Endodermal cell (in vitro differentiated cells): ENCODE data around the gene KCNN3. TPM values are rescaled to one million over a fixed set of nuclear protein-coding genes. Genes with fewer than 3 reads are reported as not detected.
A peak's percentile ranks its signal among the peaks of the same experiment; 100 is the strongest.

Source experiments
- DNase-seq: peaks from one replicate; pipeline ENCODE4 v3.0.0-alpha.2; 2017
- H3K27ac ChIP-seq: 2 replicates; pipeline ENCODE4 v1.5.1; 2013; ENCODE audit warnings: mild to moderate bottlenecking, low read depth, low read length, moderate library complexity
- H3K27me3 ChIP-seq: 2 replicates; pipeline ENCODE4 v1.6.1; 2013; ENCODE audit warnings: mild to moderate bottlenecking, low read length, moderate library complexity; ENCODE audit not compliant: insufficient read depth, control insufficient read depth, poor library complexity, severe bottlenecking
- H3K36me3 ChIP-seq: 2 replicates; pipeline ENCODE4 v1.7.0; 2013; ENCODE audit warnings: mild to moderate bottlenecking, low read length, moderate library complexity; ENCODE audit not compliant: control insufficient read depth, insufficient read depth
- H3K4me1 ChIP-seq: one replicate; pipeline ENCODE4 v1.7.0; 2013; ENCODE audit warnings: low read length; ENCODE audit not compliant: control insufficient read depth, insufficient read depth
- H3K4me3 ChIP-seq: 2 replicates; pipeline ENCODE4 v1.5.1; 2013; ENCODE audit warnings: mild to moderate bottlenecking, low read length, moderate library complexity
- H3K9ac ChIP-seq: 2 replicates; pipeline ENCODE4 v1.6.1; 2013; ENCODE audit warnings: mild to moderate bottlenecking, low read length, moderate library complexity; ENCODE audit not compliant: poor library complexity, severe bottlenecking; ENCODE audit errors: extremely low read depth
- H3K9me3 ChIP-seq: 2 replicates; pipeline ENCODE4 v1.6.1; 2013; ENCODE audit warnings: mild to moderate bottlenecking, low read length, moderate library complexity; ENCODE audit not compliant: control insufficient read depth
- H3K27ac Mint-ChIP-seq: 2 replicates; pipeline ENCODE4 v1.8.0; 2020; ENCODE audit warnings: mixed read lengths
- H3K27me3 Mint-ChIP-seq: 2 replicates; pipeline ENCODE4 v1.8.0; 2021; ENCODE audit warnings: mild to moderate bottlenecking, mixed read lengths; ENCODE audit not compliant: insufficient read depth
- H3K36me3 Mint-ChIP-seq: 2 replicates; pipeline ENCODE4 v1.8.0; 2020; ENCODE audit warnings: low read depth, mixed read lengths
- H3K4me1 Mint-ChIP-seq: 2 replicates; pipeline ENCODE4 v1.8.0; 2020; ENCODE audit warnings: mixed read lengths
- H3K4me3 Mint-ChIP-seq: 2 replicates; pipeline ENCODE4 v1.8.0; 2020; ENCODE audit warnings: mild to moderate bottlenecking, moderate library complexity, mixed read lengths
- H3K9me3 Mint-ChIP-seq: 2 replicates; pipeline ENCODE4 v1.8.0; 2020; ENCODE audit warnings: mild to moderate bottlenecking, mixed read lengths
- CTCF ChIP-seq: fragments of 200-600 bp; sonication (generic); conservative IDR thresholded peaks from 2 replicates; pipeline ENCODE4 v1.5.0; 2021; ENCODE audit warnings: antibody characterized with exemption, mild to moderate bottlenecking
- WGBS, 2 experiments: methylation state at CpG; one replicate each; pipeline versions ENCODE4 v1.1.5 to v1.1.7; 2013; ENCODE audit warnings: missing lambda C conversion rate in 2 of 2, mixed read lengths in 1 of 2; ENCODE audit not compliant: insufficient coverage in 1 of 2, insufficient read length in 1 of 2; 5-methylcytosine and 5-hydroxymethylcytosine counted together
- total RNA-seq, 2 donors: library from RNA; stranded (reverse); fragmentation: NEBNext Ultra II Directional in 1 of 2; extraction: Animal tissue kit (Norgen Biotek cat#: 25700) in 1 of 2; gene quantifications; 2 replicates in 1 of 2; 3 replicates in 1 of 2; pipeline ENCODE4 v1.2.1, GENCODE V29; 2021

KCNN3 gene
- total RNA-seq, 2 donors from 2014 or later: 0.57 to 0.75 TPM

GRCh38 chr1:154884869-154885701 lies 15.0 kb upstream of the KCNN3 start:
- Histone ChIP-seq H3K36me3 (no peaks in the 10 kb centered on the region), H3K9ac (no peak overlapping the region), H3K4me3 (no peak overlapping the region), H3K27ac (no peak overlapping the region), H3K9me3 (no peaks in the 10 kb centered on the region), H3K4me1 (peaks cover 3% of the 10 kb centered on the region), H3K27me3 (no peaks in the 10 kb centered on the region)
- no peaks in the 10 kb centered on the region for H3K36me3 Mint-ChIP-seq
- DNase-seq: peak; percentile 5
- no peak for TF ChIP-seq CTCF
- H3K4me3 Mint-ChIP-seq: no peak overlapping the region
- H3K9me3 Mint-ChIP-seq: no peaks in the 10 kb centered on the region
- H3K27ac Mint-ChIP-seq: no peak overlapping the region
- H3K27me3 Mint-ChIP-seq: peaks cover 9% of the 10 kb centered on the region
- H3K4me1 Mint-ChIP-seq: no peaks in the 10 kb centered on the region
- 93 to 94% methylated on average over 5 to 6 of the region's 6 CpGs for WGBS, 2 experiments

- Mint-ChIP-seq H3K4me1 (no peaks in the 10 kb centered on the region), H3K4me3 (no peak overlapping the region), H3K27me3 (peaks cover 6% of the 10 kb centered on the region), H3K36me3 (no peaks in the 10 kb centered on the region), H3K27ac (no peak overlapping the region), H3K9me3 (no peaks in the 10 kb centered on the region)
- Histone ChIP-seq H3K9me3 (no peaks in the 10 kb centered on the region), H3K36me3 (no peaks in the 10 kb centered on the region), H3K9ac (no peak overlapping the region), H3K4me3 (no peak overlapping the region), H3K27ac (no peak overlapping the region), H3K27me3 (no peaks in the 10 kb centered on the region), H3K4me1 (peaks cover 3% of the 10 kb centered on the region)
- TF ChIP-seq CTCF: no peak
- peak; percentile 33 for DNase-seq
- 86 to 94% methylated on average over 7 to 15 of the region's 15 CpGs for WGBS, 2 experiments
Observed at GRCh38 chr1:154883919-154884868, 14.1 kb upstream of the KCNN3 start.

DNA sequence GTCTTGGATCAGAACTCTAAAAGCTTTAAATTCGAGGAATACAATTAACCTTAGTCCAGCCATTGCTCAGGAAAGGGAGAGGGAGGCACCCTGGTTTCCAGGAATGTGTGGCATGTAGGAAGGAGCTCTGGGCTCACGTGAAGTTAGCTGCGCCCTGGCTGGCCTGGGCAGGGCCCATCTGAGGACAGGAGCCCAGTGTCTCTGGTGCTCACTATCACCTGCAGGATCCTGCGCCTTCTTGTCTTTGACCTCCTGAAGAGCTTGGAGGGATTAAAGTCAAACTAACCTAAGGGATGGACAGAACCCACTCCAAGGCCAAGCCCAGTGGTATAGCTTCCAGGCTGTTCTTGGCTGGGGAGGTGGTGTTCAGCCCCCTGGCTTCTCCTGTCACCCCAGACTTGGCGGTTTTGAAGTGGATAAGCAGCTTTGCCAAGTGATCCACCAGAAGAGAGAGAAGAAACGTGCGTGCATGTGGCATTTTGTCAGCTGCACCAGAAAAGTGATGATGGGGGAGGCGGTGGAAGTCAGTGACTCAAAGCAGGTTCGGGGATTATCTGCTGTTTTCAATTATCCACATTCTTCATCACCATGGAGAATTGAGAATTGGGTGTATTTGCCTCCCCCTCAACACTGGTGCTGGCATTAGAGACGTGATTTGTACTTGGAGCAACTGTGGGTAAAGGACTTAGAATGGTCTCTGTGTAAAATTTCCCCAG lies 11.9 kb upstream of the KCNN3 start:
- Mint-ChIP-seq H3K27me3 (no peaks in the 10 kb centered on the region), H3K9me3 (no peaks in the 10 kb centered on the region), H3K4me3 (no peak overlapping the region), H3K4me1 (peaks cover 5% of the 10 kb centered on the region), H3K27ac (no peak overlapping the region), H3K36me3 (no peaks in the 10 kb centered on the region)
- H3K4me1 ChIP-seq: peaks cover 3% of the 10 kb centered on the region
- DNase-seq: peak; percentile 68
- H3K9me3 ChIP-seq: no peaks in the 10 kb centered on the region
- no peak overlapping the region for H3K9ac ChIP-seq
- WGBS, 2 experiments: 89 to 97% methylated on average over 4 to 9 of the region's 10 CpGs
- H3K4me3 ChIP-seq: no peak overlapping the region
- no peak overlapping the region for H3K27ac ChIP-seq
- no peak for TF ChIP-seq CTCF
- H3K27me3 ChIP-seq: no peaks in the 10 kb centered on the region
- H3K36me3 ChIP-seq: no peaks in the 10 kb centered on the region
